Parathyroid adenoma (tissue), 2 donors: ENCODE measurements around the gene SHANK1.

ENCODE experiments used
- H2AFZ ChIP-seq: fragments of 300-600 bp; sonication (generic); one replicate; pipeline ENCODE4 v1.7.0; 2017; ENCODE audit warnings: antibody characterized with exemption, mild to moderate bottlenecking
- H3K27ac ChIP-seq: fragments of 300-600 bp; sonication (generic); one replicate; pipeline ENCODE4 v1.7.0; 2017
- H3K27me3 ChIP-seq: fragments of 300-600 bp; sonication (generic); one replicate; pipeline ENCODE4 v1.7.0; 2017; ENCODE audit warnings: low read length; ENCODE audit not compliant: control insufficient read depth, insufficient read depth
- H3K36me3 ChIP-seq: fragments of 300-600 bp; sonication (generic); one replicate; pipeline ENCODE4 v1.7.0; 2017; ENCODE audit warnings: low read length; ENCODE audit not compliant: control insufficient read depth, insufficient read depth
- H3K4me1 ChIP-seq: fragments of 300-600 bp; sonication (generic); one replicate; pipeline ENCODE4 v1.7.0; 2017; ENCODE audit warnings: control low read depth
- H3K4me2 ChIP-seq: fragments of 300-600 bp; sonication (generic); one replicate; pipeline ENCODE4 v1.7.0; 2017; ENCODE audit warnings: low read length
- H3K4me3 ChIP-seq: fragments of 300-600 bp; sonication (generic); one replicate; pipeline ENCODE4 v1.7.0; 2017; ENCODE audit warnings: low read depth, low read length
- H3K79me2 ChIP-seq: fragments of 300-600 bp; sonication (generic); one replicate; pipeline ENCODE4 v1.7.0; 2017; ENCODE audit warnings: control low read depth
- H3K9ac ChIP-seq: fragments of 300-600 bp; sonication (generic); one replicate; pipeline ENCODE4 v1.7.0; 2017; ENCODE audit warnings: mild to moderate bottlenecking
- H3K9me3 ChIP-seq: fragments of 300-600 bp; sonication (generic); one replicate; pipeline ENCODE4 v1.7.0; 2017; ENCODE audit warnings: low read length; ENCODE audit not compliant: control insufficient read depth
- TF ChIP-seq, protein P1 (sequence below): fragments of 300-600 bp; sonication (generic); IDR thresholded peaks from one replicate; pipeline ENCODE4 v1.7.0; 2017; ENCODE audit warnings: antibody characterized with exemption, mild to moderate bottlenecking
- donor health status: primary hyperparathyroidism.

Gene SHANK1

DNA sequence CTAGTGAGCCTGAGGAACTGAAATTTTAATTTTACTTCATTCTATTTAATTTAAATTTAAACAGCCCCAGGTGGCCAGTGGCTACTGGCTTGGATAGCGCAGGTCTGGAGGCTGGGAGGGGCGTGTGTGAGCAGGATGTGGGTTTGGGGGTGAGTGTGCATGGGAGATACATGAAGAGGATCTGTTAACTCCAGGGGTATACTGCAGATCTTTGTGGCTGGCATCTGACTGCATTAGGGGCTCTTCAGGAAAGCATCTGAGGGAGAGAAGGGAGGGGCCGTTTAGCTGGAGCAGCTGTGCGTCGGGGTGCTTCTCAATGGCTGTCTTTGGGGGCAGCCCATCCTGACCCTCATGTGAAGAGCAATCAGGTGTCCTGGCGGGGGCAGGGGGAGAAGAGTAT, 6.8 kb downstream of the SHANK1 start:
- TF ChIP-seq, protein P1, sequence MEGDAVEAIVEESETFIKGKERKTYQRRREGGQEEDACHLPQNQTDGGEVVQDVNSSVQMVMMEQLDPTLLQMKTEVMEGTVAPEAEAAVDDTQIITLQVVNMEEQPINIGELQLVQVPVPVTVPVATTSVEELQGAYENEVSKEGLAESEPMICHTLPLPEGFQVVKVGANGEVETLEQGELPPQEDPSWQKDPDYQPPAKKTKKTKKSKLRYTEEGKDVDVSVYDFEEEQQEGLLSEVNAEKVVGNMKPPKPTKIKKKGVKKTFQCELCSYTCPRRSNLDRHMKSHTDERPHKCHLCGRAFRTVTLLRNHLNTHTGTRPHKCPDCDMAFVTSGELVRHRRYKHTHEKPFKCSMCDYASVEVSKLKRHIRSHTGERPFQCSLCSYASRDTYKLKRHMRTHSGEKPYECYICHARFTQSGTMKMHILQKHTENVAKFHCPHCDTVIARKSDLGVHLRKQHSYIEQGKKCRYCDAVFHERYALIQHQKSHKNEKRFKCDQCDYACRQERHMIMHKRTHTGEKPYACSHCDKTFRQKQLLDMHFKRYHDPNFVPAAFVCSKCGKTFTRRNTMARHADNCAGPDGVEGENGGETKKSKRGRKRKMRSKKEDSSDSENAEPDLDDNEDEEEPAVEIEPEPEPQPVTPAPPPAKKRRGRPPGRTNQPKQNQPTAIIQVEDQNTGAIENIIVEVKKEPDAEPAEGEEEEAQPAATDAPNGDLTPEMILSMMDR, result no peak
- H3K9ac ChIP-seq, result no peak overlapping the region
- no peaks in the 10 kb centered on the region for H3K79me2 ChIP-seq
- H3K4me1 ChIP-seq, result no peaks in the 10 kb centered on the region
- no peak overlapping the region for H2AFZ ChIP-seq
- H3K4me2 ChIP-seq, result no peak overlapping the region
- H3K9me3 ChIP-seq, result no peaks in the 10 kb centered on the region
- no peak overlapping the region for H3K4me3 ChIP-seq
- H3K27ac ChIP-seq, result no peak overlapping the region
- H3K36me3 ChIP-seq, result no peaks in the 10 kb centered on the region
- H3K27me3 ChIP-seq, result no peaks in the 10 kb centered on the region

DNA sequence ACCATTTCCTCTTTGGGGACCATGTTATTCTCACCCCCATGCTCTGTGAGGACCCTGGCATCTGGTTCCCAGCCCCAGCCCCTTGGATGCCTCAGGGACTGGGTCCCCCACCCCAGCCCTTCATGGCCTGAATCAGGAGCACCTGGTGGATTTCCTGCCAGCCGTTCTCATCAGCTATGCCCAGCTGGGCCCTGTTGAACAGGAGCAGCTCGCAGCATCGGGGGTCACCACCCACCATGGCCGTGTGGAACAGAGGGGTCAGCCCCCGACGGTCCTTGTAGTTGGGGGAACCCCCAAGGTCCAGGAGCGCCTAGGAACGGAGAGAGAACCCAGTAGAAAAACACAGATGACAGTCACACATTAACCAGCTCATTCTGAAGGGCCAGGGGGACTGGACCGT, 7.8 kb downstream of the SHANK1 start:
- TF ChIP-seq, protein P1, result no peak
- Histone ChIP-seq H3K9ac (no peak overlapping the region), H3K27me3 (no peaks in the 10 kb centered on the region), H3K27ac (no peak overlapping the region), H3K9me3 (no peaks in the 10 kb centered on the region), H2AFZ (no peak overlapping the region), H3K79me2 (no peaks in the 10 kb centered on the region), H3K4me2 (no peak overlapping the region), H3K36me3 (no peaks in the 10 kb centered on the region), H3K4me3 (no peak overlapping the region), H3K4me1 (no peaks in the 10 kb centered on the region)

- H3K9ac ChIP-seq, result no peak overlapping the region
- H3K27me3 ChIP-seq, result no peaks in the 10 kb centered on the region
- H3K36me3 ChIP-seq, result no peaks in the 10 kb centered on the region
- no peaks in the 10 kb centered on the region for H3K79me2 ChIP-seq
- H3K27ac ChIP-seq, result no peak overlapping the region
- TF ChIP-seq, protein P1, result no peak
- no peaks in the 10 kb centered on the region for H3K4me1 ChIP-seq
- H2AFZ ChIP-seq, result no peak overlapping the region
- H3K4me3 ChIP-seq, result no peak overlapping the region
- H3K4me2 ChIP-seq, result no peak overlapping the region
- H3K9me3 ChIP-seq, result no peaks in the 10 kb centered on the region
These were observed 8.4 kb downstream of the SHANK1 start for GRCh38 chr19:50711196-50711595.

GRCh38 chr19:50710612-50711011, 9.0 kb downstream of the SHANK1 start:
- H3K4me1 ChIP-seq, result no peaks in the 10 kb centered on the region
- no peak overlapping the region for H3K27ac ChIP-seq
- H2AFZ ChIP-seq, result no peak overlapping the region
- no peak overlapping the region for H3K4me3 ChIP-seq
- no peaks in the 10 kb centered on the region for H3K36me3 ChIP-seq
- no peaks in the 10 kb centered on the region for H3K9me3 ChIP-seq
- H3K27me3 ChIP-seq, result no peaks in the 10 kb centered on the region
- H3K79me2 ChIP-seq, result no peaks in the 10 kb centered on the region
- H3K9ac ChIP-seq, result no peak overlapping the region
- H3K4me2 ChIP-seq, result no peak overlapping the region
- TF ChIP-seq, protein P1, result no peak

DNA sequence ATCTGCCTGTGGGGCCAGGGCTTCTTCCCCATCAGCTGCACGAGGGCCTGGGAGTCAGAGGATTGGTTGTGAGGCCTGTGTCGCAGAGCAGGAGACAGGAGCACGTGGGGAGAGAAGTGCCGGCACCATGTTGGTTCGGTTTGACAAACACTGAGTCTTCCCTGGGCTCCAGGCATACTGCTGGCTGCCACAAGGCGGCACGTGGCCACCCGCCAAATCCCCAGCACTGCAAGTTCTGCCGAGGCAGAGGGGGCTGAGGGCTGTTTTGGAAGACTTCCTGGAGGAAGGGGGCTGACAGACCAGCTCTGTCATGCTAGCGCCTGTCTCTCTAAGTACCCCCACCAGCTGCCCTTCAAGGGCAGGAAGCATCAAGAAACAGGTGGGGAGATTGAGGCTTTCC, 9.5 kb downstream of the SHANK1 start:
- H3K27ac ChIP-seq, result no peak overlapping the region
- no peaks in the 10 kb centered on the region for H3K79me2 ChIP-seq
- no peaks in the 10 kb centered on the region for H3K4me1 ChIP-seq
- no peak overlapping the region for H3K4me3 ChIP-seq
- H3K9me3 ChIP-seq, result no peaks in the 10 kb centered on the region
- no peak overlapping the region for H2AFZ ChIP-seq
- no peak overlapping the region for H3K4me2 ChIP-seq
- no peaks in the 10 kb centered on the region for H3K27me3 ChIP-seq
- H3K36me3 ChIP-seq, result no peaks in the 10 kb centered on the region
- TF ChIP-seq, protein P1, result no peak
- H3K9ac ChIP-seq, result no peak overlapping the region
